Smooth muscle cell of the umbilical artery (primary cell): ENCODE results near the gene SLC7A10. TPM values are rescaled to one million over a fixed set of nuclear protein-coding genes. Genes with fewer than 3 reads are reported as not detected.

Source experiments
- total RNA-seq: library from RNA; depleted of rRNA; stranded (reverse); fragments of >200 nt; gene quantifications from 2 replicates; pipeline ENCODE4 v1.2.3, GENCODE V29; 2014

The SLC7A10 gene
- not detected in 2 replicates for total RNA-seq

DNA sequence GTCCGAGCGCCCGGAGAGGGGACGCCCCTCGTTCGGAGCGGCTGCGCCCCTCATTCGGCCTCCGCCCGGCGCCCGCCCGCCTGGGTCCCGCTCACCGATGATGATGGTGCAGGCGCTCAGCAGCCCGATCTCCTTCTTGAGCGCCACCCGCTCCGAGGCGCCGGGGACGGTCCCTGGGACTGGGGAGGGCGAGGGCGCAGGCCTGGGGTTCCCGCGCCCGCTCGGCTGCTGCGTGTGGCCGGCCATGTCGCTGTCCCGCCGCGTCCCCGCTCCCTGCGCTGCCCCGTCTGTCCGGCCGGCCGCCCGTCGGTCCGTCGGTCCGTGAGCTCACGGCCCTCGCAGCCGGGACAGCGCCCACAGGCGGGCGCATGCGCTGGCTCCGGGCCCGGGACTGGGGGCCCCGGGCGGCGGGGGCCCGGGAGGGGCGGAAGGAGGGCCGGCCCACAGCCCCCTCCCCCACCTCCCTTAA lies at the start of gene SLC7A10:
TSS of gene SLC7A10 (minus strand) at position 393 of the 469 bp plus-strand sequence. CDS start at position 246, 147 bp downstream.

DNA sequence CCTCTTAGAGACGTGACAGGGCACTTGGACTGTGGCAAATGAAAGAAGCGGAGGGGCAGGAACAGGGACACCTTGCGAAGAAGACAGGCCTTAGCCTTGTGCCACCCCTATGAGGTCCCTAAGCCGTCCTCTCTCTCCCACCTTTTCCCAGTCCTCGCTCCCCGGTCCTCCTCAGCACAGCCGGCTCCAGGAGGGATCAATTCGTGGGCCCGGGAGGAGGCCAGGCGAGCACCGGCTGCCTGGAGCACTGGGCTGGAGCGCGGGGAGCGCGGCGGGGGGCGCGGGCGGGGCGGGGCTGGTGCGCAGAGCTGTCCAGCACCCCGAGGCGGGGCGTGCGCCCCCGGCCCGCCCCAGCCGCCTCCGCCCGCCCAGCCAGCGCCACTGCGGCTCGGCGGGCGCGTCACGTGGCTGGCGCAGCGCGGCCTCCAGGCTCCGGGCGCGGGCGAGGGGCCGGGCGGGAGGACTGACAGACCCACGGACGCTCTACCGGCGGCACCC lies 31.7 kb downstream of the SLC7A10 start, which contains the start of gene LRP3:
TSS of gene LRP3 (plus strand) at position 466 of the 498 bp plus-strand sequence. CDS start 456 bp downstream, outside the sequence.

Other genes starting within 250 kb of the SLC7A10 start
- 3.6 and 8.3 TPM in 2 replicates for gene RHPN2, start 161.0 kb downstream of the SLC7A10 start, total RNA-seq
- gene GPATCH1, start 144.7 kb downstream of the SLC7A10 start, total RNA-seq: 4.5 and 6.6 TPM in 2 replicates
- not detected in 2 replicates for gene WDR88, start 93.7 kb downstream of the SLC7A10 start, total RNA-seq
- 24.6 and 40.9 TPM in 2 replicates for gene LRP3, start 31.5 kb downstream of the SLC7A10 start, total RNA-seq
- 0.14 and 0.30 TPM in 2 replicates for gene CEBPA, start 76.7 kb upstream of the SLC7A10 start, total RNA-seq
- gene CEBPG, start 147.9 kb upstream of the SLC7A10 start, total RNA-seq: 31.8 and 41.0 TPM in 2 replicates